ENCODE results near the gene MED29.

MED29 gene

DNA sequence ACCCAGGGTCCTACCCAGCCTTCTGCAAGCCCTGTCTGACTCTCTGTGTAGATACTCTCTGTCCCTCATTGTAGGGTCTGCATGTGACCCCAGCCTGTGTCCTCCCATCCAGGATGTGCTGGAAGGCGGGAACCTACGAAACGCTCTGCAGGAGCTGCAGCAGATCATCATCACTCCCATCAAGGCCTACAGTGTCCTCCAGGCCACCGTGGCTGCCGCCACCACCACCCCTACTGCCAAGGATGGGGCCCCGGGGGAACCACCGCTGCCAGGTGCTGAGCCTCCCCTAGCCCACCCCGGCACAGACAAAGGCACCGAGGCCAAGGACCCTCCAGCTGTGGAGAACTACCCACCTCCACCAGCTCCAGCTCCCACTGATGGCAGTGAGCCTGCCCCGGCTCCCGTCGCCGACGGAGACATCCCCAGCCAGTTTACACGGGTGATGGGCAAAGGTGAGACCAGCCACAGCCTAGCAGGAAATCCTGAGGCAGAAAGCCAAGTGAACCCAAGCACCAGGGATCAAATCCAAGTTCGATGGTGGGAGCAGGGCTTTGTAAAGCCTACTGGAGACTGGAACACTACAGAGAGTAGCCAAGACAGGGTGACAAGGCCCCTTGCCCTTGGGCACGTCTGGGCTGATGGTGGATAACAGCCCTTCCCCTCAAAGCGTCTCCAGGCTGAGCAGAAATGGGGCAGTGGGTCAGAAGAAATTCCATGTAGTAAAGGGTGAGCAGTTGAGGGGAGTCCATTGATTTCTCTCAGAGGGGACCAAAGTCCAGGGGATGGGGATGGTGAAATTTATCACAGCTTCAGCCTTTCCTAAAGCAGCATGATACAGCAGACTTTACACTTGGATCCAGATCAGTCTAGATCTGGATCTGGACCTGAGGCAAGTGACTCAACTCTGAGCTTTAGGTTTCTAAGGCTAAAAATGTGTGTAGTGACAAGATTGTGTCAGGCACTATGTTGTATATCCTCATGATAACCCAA lies 13.5 kb upstream of the MED29 start:
- TF ChIP-seq SIN3A (IDR thresholded peaks at IDR 0.05; ENCODE audit: borderline replicate concordance, insufficient read depth, low read length) (no peak), TAF1 (IDR thresholded peaks at IDR 0.05; ENCODE audit: borderline replicate concordance, insufficient read depth, low read length) (no peak), POLR2AphosphoS5 (IDR thresholded peaks at IDR 0.05; ENCODE audit: low read depth, low read length) (no peak), FOXP2 (optimal IDR thresholded peaks at IDR 0.05; ENCODE audit: borderline replicate concordance, extremely low read depth, extremely low read length, insufficient read depth) (no peak)
- TF ChIP-seq, protein P1, sequence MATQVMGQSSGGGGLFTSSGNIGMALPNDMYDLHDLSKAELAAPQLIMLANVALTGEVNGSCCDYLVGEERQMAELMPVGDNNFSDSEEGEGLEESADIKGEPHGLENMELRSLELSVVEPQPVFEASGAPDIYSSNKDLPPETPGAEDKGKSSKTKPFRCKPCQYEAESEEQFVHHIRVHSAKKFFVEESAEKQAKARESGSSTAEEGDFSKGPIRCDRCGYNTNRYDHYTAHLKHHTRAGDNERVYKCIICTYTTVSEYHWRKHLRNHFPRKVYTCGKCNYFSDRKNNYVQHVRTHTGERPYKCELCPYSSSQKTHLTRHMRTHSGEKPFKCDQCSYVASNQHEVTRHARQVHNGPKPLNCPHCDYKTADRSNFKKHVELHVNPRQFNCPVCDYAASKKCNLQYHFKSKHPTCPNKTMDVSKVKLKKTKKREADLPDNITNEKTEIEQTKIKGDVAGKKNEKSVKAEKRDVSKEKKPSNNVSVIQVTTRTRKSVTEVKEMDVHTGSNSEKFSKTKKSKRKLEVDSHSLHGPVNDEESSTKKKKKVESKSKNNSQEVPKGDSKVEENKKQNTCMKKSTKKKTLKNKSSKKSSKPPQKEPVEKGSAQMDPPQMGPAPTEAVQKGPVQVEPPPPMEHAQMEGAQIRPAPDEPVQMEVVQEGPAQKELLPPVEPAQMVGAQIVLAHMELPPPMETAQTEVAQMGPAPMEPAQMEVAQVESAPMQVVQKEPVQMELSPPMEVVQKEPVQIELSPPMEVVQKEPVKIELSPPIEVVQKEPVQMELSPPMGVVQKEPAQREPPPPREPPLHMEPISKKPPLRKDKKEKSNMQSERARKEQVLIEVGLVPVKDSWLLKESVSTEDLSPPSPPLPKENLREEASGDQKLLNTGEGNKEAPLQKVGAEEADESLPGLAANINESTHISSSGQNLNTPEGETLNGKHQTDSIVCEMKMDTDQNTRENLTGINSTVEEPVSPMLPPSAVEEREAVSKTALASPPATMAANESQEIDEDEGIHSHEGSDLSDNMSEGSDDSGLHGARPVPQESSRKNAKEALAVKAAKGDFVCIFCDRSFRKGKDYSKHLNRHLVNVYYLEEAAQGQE (IDR thresholded peaks at IDR 0.05; ENCODE audit: insufficient read depth in 1 of 2, low read depth in 2 of 2, low read length in 2 of 2) = no peak

- TF ChIP-seq TAF1 (IDR thresholded peaks at IDR 0.05; ENCODE audit: borderline replicate concordance, insufficient read depth, low read length) (no peak), POLR2AphosphoS5 (IDR thresholded peaks at IDR 0.05; ENCODE audit: low read depth, low read length) (no peak), FOXP2 (optimal IDR thresholded peaks at IDR 0.05; ENCODE audit: borderline replicate concordance, extremely low read depth, extremely low read length, insufficient read depth) (no peak), SIN3A (IDR thresholded peaks at IDR 0.05; ENCODE audit: borderline replicate concordance, insufficient read depth, low read length) (no peak)
- TF ChIP-seq, protein P1 (IDR thresholded peaks at IDR 0.05; ENCODE audit: insufficient read depth in 1 of 2, low read depth in 2 of 2, low read length in 2 of 2) = no peak
Observed at GRCh38 chr19:39379865-39380396, 11.2 kb upstream of the MED29 start.

- TF ChIP-seq FOXP2 (optimal IDR thresholded peaks at IDR 0.05; ENCODE audit: borderline replicate concordance, extremely low read depth, extremely low read length, insufficient read depth) (no peak), TAF1 (IDR thresholded peaks at IDR 0.05; ENCODE audit: borderline replicate concordance, insufficient read depth, low read length) (no peak), SIN3A (IDR thresholded peaks at IDR 0.05; ENCODE audit: borderline replicate concordance, insufficient read depth, low read length) (no peak), POLR2AphosphoS5 (IDR thresholded peaks at IDR 0.05; ENCODE audit: low read depth, low read length) (no peak)
- TF ChIP-seq, protein P1 (IDR thresholded peaks at IDR 0.05; ENCODE audit: insufficient read depth in 1 of 2, low read depth in 2 of 2, low read length in 2 of 2) = no peak
Observed at GRCh38 chr19:39380521-39381502, 10.4 kb upstream of the MED29 start.

DNA sequence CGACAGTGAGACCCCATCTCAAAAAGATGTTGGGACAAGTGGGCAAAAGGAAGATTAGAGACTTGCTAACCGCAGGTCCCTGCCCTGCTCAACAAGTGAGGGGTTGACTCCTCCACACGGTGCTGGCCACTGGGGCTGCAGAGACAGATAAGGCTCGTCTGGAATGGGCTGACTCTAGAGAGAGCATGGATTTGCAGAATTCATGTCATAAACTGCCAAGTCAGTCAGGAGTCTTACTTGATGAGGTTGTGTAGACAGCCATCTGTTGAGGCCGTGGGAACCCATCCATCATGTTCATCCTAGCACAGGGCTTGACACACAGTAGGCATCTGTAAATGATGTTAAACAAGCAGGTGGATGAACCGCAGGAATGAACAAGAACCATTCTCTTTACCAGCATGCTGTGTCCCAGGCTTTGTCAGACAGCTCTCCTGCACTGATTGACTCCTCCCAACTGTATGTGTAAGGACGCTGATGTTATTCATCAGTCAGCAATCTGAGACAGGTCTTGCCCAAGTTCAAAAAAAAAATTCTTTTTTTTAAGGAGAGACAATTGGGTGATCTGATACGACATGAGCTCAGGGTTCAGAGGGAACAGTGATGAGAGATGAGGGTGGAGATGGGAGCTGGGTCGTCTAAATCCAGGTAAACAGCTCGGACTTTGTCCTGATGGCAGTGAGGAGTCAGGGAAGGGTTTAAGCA lies 9.1 kb upstream of the MED29 start:
- no peak for TF ChIP-seq FOXP2 (optimal IDR thresholded peaks at IDR 0.05; ENCODE audit: borderline replicate concordance, extremely low read depth, extremely low read length, insufficient read depth)
- TF ChIP-seq SIN3A (IDR thresholded peaks at IDR 0.05; ENCODE audit: borderline replicate concordance, insufficient read depth, low read length) = no peak
- TF ChIP-seq, protein P1 (IDR thresholded peaks at IDR 0.05; ENCODE audit: insufficient read depth in 1 of 2, low read depth in 2 of 2, low read length in 2 of 2) = no peak
- no peak for TF ChIP-seq POLR2AphosphoS5 (IDR thresholded peaks at IDR 0.05; ENCODE audit: low read depth, low read length)
- TF ChIP-seq TAF1 (IDR thresholded peaks at IDR 0.05; ENCODE audit: borderline replicate concordance, insufficient read depth, low read length) = no peak
